Epithelial cell of proximal tubule (primary cell): ENCODE results near the gene NHSL1. TPM values are rescaled to one million over a fixed set of nuclear protein-coding genes. Genes with fewer than 3 reads are reported as not detected.

Source experiments
- DNase-seq: peaks from one replicate; pipeline ENCODE4 v3.0.0-alpha.2; 2011; ENCODE audit warnings: low read depth
- H3K4me3 ChIP-seq: 2 replicates; pipeline ENCODE4 v1.5.1; 2011; ENCODE audit warnings: low read depth, mild to moderate bottlenecking, low read length
- total RNA-seq: library from RNA; depleted of rRNA; stranded (reverse); fragments of >200 nt; gene quantifications from 2 replicates; pipeline ENCODE4 v1.2.3, GENCODE V29; 2015
- TF ChIP-seq, protein P1 (sequence below): conservative IDR thresholded peaks from 2 replicates; pipeline ENCODE4 v1.5.1; 2012; ENCODE audit warnings: low read depth, mild to moderate bottlenecking, low read length

Gene NHSL1
- total RNA-seq, 1 donor from 2014 or later: 4.0 TPM

DNA sequence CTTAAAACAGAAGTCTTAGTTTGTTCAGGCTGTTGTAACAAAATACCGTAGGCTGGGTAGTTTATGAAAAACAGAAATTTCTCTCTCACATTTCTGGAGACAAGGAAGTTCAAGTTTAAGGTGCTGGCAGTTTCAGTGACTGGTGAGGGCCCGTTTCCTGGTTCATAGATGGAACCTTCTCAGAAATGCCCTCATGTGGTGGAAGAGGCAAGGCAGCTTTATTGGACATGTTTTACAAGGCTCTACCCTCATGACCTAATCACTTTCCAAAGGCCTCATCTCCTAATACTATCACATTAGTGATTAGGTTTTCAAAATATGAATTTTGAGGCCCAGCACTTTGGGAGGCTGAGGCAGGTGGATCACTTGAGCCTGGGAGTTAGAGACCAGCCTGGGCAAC, 92.9 kb downstream of the NHSL1 start:
- DNase-seq: no peak
- TF ChIP-seq, protein P1, sequence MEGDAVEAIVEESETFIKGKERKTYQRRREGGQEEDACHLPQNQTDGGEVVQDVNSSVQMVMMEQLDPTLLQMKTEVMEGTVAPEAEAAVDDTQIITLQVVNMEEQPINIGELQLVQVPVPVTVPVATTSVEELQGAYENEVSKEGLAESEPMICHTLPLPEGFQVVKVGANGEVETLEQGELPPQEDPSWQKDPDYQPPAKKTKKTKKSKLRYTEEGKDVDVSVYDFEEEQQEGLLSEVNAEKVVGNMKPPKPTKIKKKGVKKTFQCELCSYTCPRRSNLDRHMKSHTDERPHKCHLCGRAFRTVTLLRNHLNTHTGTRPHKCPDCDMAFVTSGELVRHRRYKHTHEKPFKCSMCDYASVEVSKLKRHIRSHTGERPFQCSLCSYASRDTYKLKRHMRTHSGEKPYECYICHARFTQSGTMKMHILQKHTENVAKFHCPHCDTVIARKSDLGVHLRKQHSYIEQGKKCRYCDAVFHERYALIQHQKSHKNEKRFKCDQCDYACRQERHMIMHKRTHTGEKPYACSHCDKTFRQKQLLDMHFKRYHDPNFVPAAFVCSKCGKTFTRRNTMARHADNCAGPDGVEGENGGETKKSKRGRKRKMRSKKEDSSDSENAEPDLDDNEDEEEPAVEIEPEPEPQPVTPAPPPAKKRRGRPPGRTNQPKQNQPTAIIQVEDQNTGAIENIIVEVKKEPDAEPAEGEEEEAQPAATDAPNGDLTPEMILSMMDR: peak; percentile 25
- no peak overlapping the region for H3K4me3 ChIP-seq

DNA sequence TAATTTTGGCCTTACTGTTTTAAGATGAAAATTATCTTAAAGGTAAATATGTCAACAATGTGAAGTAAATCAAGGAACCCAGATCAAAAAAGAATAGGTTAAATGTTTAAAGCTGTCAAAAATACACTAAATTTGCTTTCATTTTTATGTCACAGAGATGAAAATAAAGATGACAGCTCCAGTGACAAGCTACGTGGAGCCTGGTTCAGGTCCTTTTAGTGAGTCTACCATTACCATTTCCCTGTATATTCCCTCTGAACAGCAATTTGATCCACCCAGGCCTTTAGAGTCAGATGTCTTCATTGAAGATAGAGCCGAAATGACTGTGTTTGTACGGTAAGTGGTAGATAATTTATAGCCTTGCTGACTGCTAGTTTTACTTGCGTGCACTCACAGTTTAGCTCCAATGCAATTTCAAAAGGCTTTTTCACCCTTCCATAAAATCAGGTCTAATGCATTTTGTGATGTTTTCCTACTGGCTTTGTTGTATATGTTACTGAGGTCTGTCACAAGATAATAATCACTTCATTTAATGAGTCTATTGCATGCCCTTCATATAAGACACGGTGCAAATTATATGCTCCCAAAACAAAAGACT, 93.4 kb downstream of the NHSL1 start:
- no peak overlapping the region for H3K4me3 ChIP-seq
- DNase-seq: no peak
- TF ChIP-seq, protein P1: no peak

DNA sequence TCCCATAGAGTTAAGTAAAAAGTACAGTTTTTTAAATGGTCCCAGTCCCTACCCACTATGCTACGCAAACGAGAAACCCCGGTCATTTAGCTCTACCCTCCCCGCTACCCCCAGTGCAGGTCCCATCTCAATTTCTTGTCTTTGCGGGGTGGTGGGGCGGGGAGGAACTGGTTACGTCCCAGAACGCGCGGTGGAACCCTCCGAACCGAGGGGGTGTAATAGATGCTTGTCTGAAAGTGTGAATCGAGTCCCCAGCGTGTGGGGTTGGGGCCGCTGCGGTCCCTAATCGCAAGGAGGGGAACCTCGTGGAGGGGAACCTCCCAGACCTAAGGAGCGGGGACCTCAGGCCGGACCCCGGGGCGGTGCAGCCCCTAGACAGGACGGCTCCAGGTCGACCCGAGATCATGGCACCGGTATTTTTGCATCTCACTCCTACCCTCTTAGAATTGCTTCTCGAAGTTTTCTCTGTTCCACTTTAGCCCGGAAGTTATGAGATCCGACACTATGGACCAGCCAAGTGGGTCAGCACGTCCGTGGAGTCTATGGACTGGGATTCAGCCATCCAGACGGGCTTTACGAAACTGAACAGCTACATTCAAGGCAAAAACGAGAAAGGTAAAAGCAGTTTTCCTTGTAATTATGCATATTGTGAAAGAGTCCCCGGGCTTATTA, 94.5 kb downstream of the NHSL1 start:
- no peak for DNase-seq

DNA sequence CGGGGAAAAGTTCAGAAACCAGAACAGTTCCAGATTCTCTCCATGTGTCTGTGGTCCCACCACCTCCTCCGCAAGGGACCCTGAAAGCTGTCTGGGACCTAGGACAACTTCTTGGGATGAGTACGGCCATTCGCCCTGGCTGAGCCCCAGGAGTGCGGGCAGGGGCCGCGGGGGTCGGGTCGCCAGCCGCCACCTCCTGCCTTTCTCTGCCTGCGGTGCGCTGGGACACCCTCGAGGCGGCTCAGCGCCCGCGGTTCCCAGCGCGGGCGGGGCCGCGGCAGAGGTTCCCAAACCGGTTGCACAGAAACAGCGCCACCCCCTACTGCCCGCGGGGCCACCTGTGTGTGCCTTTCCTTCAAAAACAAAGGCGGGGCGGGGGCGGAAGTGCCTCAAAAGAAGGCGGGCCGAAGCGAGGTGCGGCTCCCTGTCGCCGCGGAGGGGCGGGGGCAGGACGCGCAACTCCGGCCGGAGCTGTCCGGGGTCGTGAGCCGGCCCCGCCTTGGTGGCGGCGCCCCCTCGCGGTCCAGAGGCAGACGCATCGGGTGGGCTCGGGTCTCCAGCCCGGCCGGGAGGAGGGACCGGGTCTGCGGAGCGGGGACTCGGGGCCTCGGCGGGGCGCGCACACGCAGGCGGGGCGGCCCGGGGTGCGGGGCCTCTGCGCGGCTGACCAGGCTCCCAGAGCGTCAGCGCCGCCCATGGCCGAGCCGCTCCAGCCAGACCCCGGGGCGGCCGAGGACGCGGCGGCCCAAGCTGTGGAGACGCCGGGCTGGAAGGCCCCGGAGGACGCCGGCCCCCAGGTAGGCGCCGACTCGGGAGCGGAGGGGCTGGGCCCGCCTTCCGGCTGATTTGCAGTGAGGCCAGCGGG, 95.3 kb downstream of the NHSL1 start, which contains the start of gene HEBP2:
TSS of gene HEBP2 (plus strand) at position 423 of the 865 bp plus-strand sequence. CDS start at position 696, 273 bp downstream.
- no peak for DNase-seq
- TF ChIP-seq, protein P1: peak; percentile 37
- H3K4me3 ChIP-seq: peak within 1 kb of the TSS; percentile 96

More for the DNA sequence above, 94.5 kb downstream of the NHSL1 start:
- H3K4me3 ChIP-seq: peak overlapping the region; percentile 96
- TF ChIP-seq, protein P1: no peak

DNA sequence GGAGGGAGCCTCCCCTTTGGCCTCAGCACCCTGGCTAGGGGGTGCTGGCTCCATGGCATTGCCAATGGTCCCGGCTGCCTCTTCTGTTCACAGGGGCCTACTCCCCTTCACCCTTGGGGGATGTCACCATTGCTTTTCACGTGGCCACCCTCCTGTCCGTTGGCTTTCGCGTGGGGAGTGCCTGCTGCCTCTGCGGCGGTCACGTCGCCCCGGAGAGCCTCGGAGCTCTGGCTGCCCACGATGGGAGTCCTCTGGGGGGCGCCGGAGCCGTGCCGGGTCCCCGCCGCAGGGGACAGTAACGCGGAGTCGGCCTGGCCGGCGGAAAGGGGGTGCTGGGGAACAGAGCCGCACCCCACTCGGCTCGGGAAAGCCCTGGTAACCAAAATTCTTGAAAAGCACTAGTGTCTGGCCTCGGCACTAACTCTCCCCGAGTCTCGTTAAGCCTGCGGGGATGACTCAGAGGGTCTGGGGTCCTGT, 95.9 kb downstream of the NHSL1 start:
- H3K4me3 ChIP-seq: peak overlapping the region; percentile 96
- DNase-seq: no peak
- TF ChIP-seq, protein P1: peak; percentile 27

DNA sequence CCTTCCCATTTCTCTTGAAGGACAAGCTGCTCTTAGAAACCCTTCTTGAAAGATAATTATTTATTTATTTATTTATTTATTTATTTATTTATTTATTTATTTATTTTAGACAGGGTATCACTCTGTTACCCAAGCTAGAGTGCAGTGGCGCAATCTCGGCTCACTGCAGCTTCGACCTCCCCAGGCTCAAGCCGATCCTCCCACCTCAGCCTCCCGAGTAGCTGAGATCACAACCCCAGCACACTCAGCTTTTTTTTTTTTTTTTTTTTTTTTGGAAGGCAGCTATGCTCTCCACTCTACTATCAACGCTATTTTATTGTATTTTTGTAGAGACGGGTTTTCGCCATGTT, 96.5 kb downstream of the NHSL1 start:
- TF ChIP-seq, protein P1: no peak
- peak overlapping the region; percentile 96 for H3K4me3 ChIP-seq
- no peak for DNase-seq
